ENCODE results near the gene GSTP1. TPM values are rescaled to one million over a fixed set of nuclear protein-coding genes. Genes with fewer than 3 reads are reported as not detected.
"Not testable (repeated sequence)": the region's sequence is repeated elsewhere in the genome, so short reads cannot be mapped to it uniquely, and the experiment has no call there.

GSTP1 gene
- total RNA-seq, 1 experiment from 2014 or later, result 1,799 TPM

GRCh38 chr11:67548555-67549110 is 35.0 kb upstream of the GSTP1 start:
- ChIA-PET CTCF (no interaction called here), POLR2A (no interaction called here)
- H3K9me3 ChIP-seq, result peaks cover 27% of the 10 kb centered on the region
- H3K27me3 ChIP-seq (replicated peaks; ENCODE audit: control insufficient read depth, insufficient read depth, low read length), result no peaks in the 10 kb centered on the region
- H3K4me1 Mint-ChIP-seq (ENCODE audit: low read depth, unreplicated experiment), result no peaks in the 10 kb centered on the region
- no peak overlapping the region for H3K4me3 ChIP-seq (ENCODE audit: low read depth, low read length)
- peaks cover 8% of the 10 kb centered on the region; the same call in 1 of the 2 replicates for H3K4me1 ChIP-seq
- no peaks in the 10 kb centered on the region for H3K27me3 Mint-ChIP-seq (ENCODE audit: insufficient read depth, unreplicated experiment)
- no TSS peak for BruUV-seq (replicated peaks)
- no peaks in the 10 kb centered on the region for H3K36me3 ChIP-seq (ENCODE audit: control insufficient read depth, insufficient read depth, low read length)
- peaks cover 4% of the 10 kb centered on the region for H3K36me3 Mint-ChIP-seq (ENCODE audit: insufficient read depth, unreplicated experiment)
- DNase-seq, result no peak
- TF ChIP-seq CTCF (IDR thresholded peaks at IDR 0.05; ENCODE audit: insufficient read depth in 1 of 2, low read depth in 1 of 2, low read length in 1 of 2, severe bottlenecking in 1 of 2, unreplicated experiment in 1 of 2), result no peak
- H3K27ac Mint-ChIP-seq (ENCODE audit: unreplicated experiment), result no peak overlapping the region
- intact Hi-C loops (cut with micrococcal nuclease; ENCODE audit: unreplicated experiment), result no loop called here
- no peak overlapping the region for H3K4me3 Mint-ChIP-seq (ENCODE audit: unreplicated experiment)
- H3K9me3 Mint-ChIP-seq (ENCODE audit: unreplicated experiment), result peaks cover 32% of the 10 kb centered on the region

GRCh38 chr11:67551127-67551526 is 32.5 kb upstream of the GSTP1 start:
- Histone ChIP-seq H3K9me3 (peaks cover 27% of the 10 kb centered on the region), H3K36me3 (ENCODE audit: control insufficient read depth, insufficient read depth, low read length) (no peaks in the 10 kb centered on the region; the same call in 1 of the 2 replicates), H3K4me1 (no peaks in the 10 kb centered on the region), H3K27me3 (replicated peaks; ENCODE audit: control insufficient read depth, insufficient read depth, low read length) (no peaks in the 10 kb centered on the region), H3K4me3 (ENCODE audit: low read depth, low read length) (no peak overlapping the region)
- intact Hi-C loops (cut with micrococcal nuclease; ENCODE audit: unreplicated experiment), result no loop called here
- no peak for DNase-seq
- no peak overlapping the region for H3K4me3 Mint-ChIP-seq (ENCODE audit: unreplicated experiment)
- no peaks in the 10 kb centered on the region for H3K4me1 Mint-ChIP-seq (ENCODE audit: low read depth, unreplicated experiment)
- no peak for TF ChIP-seq CTCF (IDR thresholded peaks at IDR 0.05; ENCODE audit: insufficient read depth in 1 of 2, low read depth in 1 of 2, low read length in 1 of 2, severe bottlenecking in 1 of 2, unreplicated experiment in 1 of 2)
- ChIA-PET CTCF (no interaction called here), POLR2A (no interaction called here)
- BruUV-seq (replicated peaks), result no TSS peak
- H3K9me3 Mint-ChIP-seq (ENCODE audit: unreplicated experiment), result peaks cover 32% of the 10 kb centered on the region
- peaks cover 4% of the 10 kb centered on the region for H3K36me3 Mint-ChIP-seq (ENCODE audit: insufficient read depth, unreplicated experiment)
- H3K27me3 Mint-ChIP-seq (ENCODE audit: insufficient read depth, unreplicated experiment), result no peaks in the 10 kb centered on the region
- no peak overlapping the region for H3K27ac Mint-ChIP-seq (ENCODE audit: unreplicated experiment)

DNA sequence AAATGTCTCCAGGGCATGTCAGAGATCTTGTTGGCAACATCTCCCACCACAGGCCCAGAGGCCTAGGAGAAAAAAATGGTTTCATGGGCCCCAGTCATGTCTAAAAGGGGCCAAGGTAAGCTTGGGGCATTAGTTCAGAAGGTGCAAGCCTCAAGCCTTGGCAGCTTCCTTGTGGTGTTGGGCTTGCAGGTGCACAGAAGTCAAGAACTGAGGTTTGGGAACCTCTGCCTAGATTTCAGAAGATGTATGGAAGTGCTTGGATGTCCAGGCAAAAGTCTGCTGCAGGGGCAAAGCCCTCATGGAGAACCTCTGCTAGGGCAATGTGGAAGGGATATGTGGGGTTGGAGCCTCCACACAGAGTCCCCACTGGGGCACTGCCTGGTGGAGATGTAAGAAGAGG is 31.9 kb upstream of the GSTP1 start:
- H3K4me3 Mint-ChIP-seq (ENCODE audit: unreplicated experiment); H3K27ac Mint-ChIP-seq (ENCODE audit: unreplicated experiment); CTCF ChIA-PET; DNase-seq; H3K36me3 ChIP-seq (ENCODE audit: control insufficient read depth, insufficient read depth, low read length); BruUV-seq (replicated peaks); H3K27me3 Mint-ChIP-seq (ENCODE audit: insufficient read depth, unreplicated experiment); H3K4me1 Mint-ChIP-seq (ENCODE audit: low read depth, unreplicated experiment); intact Hi-C loops (cut with micrococcal nuclease; ENCODE audit: unreplicated experiment); H3K4me3 ChIP-seq (ENCODE audit: low read depth, low read length); H3K27me3 ChIP-seq (replicated peaks; ENCODE audit: control insufficient read depth, insufficient read depth, low read length); H3K4me1 ChIP-seq; POLR2A ChIA-PET; H3K36me3 Mint-ChIP-seq (ENCODE audit: insufficient read depth, unreplicated experiment): not testable (repeated sequence)
- peaks cover 32% of the 10 kb centered on the region for H3K9me3 Mint-ChIP-seq (ENCODE audit: unreplicated experiment)
- peaks cover 27% of the 10 kb centered on the region for H3K9me3 ChIP-seq

DNA sequence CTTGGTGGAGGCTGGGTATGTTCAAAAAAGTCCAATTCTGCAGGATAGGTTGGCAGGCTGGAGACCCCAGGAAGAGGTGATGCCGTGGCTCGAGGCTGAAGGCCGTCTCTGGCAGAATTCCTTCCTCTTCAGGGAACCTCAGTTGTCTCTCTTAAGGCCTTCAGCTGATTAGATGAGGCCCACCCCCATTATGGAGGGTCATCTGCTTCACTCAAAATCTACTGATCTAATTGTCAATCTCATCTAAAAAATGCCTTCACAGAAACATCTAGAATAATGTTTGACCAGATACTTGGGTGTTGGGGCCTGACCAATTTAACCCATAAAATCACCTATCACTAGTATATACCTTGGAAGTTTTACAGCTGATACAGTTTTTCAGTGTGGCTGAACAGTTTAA is 27.4 kb upstream of the GSTP1 start:
- Histone ChIP-seq H3K4me3 (ENCODE audit: low read depth, low read length) (no peak overlapping the region), H3K9me3 (peaks cover 16% of the 10 kb centered on the region), H3K36me3 (ENCODE audit: control insufficient read depth, insufficient read depth, low read length) (no peaks in the 10 kb centered on the region; the same call in 1 of the 2 replicates), H3K4me1 (peaks cover 11% of the 10 kb centered on the region), H3K27me3 (replicated peaks; ENCODE audit: control insufficient read depth, insufficient read depth, low read length) (no peaks in the 10 kb centered on the region)
- no peaks in the 10 kb centered on the region for H3K36me3 Mint-ChIP-seq (ENCODE audit: insufficient read depth, unreplicated experiment)
- H3K27ac Mint-ChIP-seq (ENCODE audit: unreplicated experiment), result no peak overlapping the region
- H3K4me1 Mint-ChIP-seq (ENCODE audit: low read depth, unreplicated experiment), result peaks cover 17% of the 10 kb centered on the region
- no peak overlapping the region for H3K4me3 Mint-ChIP-seq (ENCODE audit: unreplicated experiment)
- ChIA-PET POLR2A (no interaction called here), CTCF (interaction anchor here (1.3 kb wide), 1 partner anchor 58 kb away, joined by 3 read pairs; no protein-coding TSS in a partner anchor)
- peaks cover 14% of the 10 kb centered on the region for H3K9me3 Mint-ChIP-seq (ENCODE audit: unreplicated experiment)
- H3K27me3 Mint-ChIP-seq (ENCODE audit: insufficient read depth, unreplicated experiment), result no peaks in the 10 kb centered on the region
- TF ChIP-seq CTCF (IDR thresholded peaks at IDR 0.05; ENCODE audit: insufficient read depth in 1 of 2, low read depth in 1 of 2, low read length in 1 of 2, severe bottlenecking in 1 of 2, unreplicated experiment in 1 of 2), result no peak
- no TSS peak for BruUV-seq (replicated peaks)
- DNase-seq, result no peak
- intact Hi-C loops (cut with micrococcal nuclease; ENCODE audit: unreplicated experiment), result no loop called here

Measured in Caco-2 (cell line).